ENCODE results near the gene FIG4.

GRCh38 chr6:109738255-109738654 is 47.2 kb downstream of the FIG4 start:
- no peak for TF ChIP-seq CTCF (IDR thresholded peaks at IDR 0.05)
- TF ChIP-seq EP300 (IDR thresholded peaks at IDR 0.05): no peak

Data from gastroesophageal sphincter (tissue), 3 donors.